Mesenteric fat pad (tissue), 1 donor: ENCODE measurements around the gene GIMAP4. TPM values are rescaled to one million over a fixed set of nuclear protein-coding genes. Genes with fewer than 3 reads are reported as not detected.

ENCODE experiments used
- total RNA-seq: library from RNA; stranded (reverse); fragmentation: NEBNext Ultra II Directional; extraction: Animal tissue kit (Norgen Biotek cat#: 25700); gene quantifications from one replicate; pipeline ENCODE4 v1.2.1, GENCODE V29; 2021
- donor health status: DM: yes; HTN: yes; CAD: no.

GIMAP4 gene
- total RNA-seq, 1 donor from 2014 or later, result 49.4 TPM

Other genes with a start within 250 kb of the GIMAP4 start
- 3.9 TPM for gene LRRC61, start 244.0 kb upstream of the GIMAP4 start, total RNA-seq
- gene ACTR3C, start 243.8 kb upstream of the GIMAP4 start, total RNA-seq, result 2.6 TPM
- gene RARRES2, start 225.8 kb upstream of the GIMAP4 start, total RNA-seq, result 210 TPM
- gene REPIN1, start 198.6 kb upstream of the GIMAP4 start, total RNA-seq, result 82.1 TPM
- 1.6 TPM for gene ZNF775, start 188.1 kb upstream of the GIMAP4 start, total RNA-seq
- gene GIMAP8, start 116.8 kb upstream of the GIMAP4 start, total RNA-seq, result 22.0 TPM
- gene GIMAP7, start 52.5 kb upstream of the GIMAP4 start, total RNA-seq, result 27.3 TPM
- gene GIMAP6, start 65.0 kb downstream of the GIMAP4 start, total RNA-seq, result 46.6 TPM
- gene GIMAP2, start 118.3 kb downstream of the GIMAP4 start, total RNA-seq, result 12.5 TPM
- 4.4 TPM for gene GIMAP1, start 149.2 kb downstream of the GIMAP4 start, total RNA-seq
- gene GIMAP5, start 170.0 kb downstream of the GIMAP4 start, total RNA-seq, result 26.6 TPM
- 57.8 TPM for gene TMEM176B, start 233.0 kb downstream of the GIMAP4 start, total RNA-seq
- gene TMEM176A, start 233.4 kb downstream of the GIMAP4 start, total RNA-seq, result 64.3 TPM